ENCODE results near the gene RAD51.

Gene RAD51

DNA sequence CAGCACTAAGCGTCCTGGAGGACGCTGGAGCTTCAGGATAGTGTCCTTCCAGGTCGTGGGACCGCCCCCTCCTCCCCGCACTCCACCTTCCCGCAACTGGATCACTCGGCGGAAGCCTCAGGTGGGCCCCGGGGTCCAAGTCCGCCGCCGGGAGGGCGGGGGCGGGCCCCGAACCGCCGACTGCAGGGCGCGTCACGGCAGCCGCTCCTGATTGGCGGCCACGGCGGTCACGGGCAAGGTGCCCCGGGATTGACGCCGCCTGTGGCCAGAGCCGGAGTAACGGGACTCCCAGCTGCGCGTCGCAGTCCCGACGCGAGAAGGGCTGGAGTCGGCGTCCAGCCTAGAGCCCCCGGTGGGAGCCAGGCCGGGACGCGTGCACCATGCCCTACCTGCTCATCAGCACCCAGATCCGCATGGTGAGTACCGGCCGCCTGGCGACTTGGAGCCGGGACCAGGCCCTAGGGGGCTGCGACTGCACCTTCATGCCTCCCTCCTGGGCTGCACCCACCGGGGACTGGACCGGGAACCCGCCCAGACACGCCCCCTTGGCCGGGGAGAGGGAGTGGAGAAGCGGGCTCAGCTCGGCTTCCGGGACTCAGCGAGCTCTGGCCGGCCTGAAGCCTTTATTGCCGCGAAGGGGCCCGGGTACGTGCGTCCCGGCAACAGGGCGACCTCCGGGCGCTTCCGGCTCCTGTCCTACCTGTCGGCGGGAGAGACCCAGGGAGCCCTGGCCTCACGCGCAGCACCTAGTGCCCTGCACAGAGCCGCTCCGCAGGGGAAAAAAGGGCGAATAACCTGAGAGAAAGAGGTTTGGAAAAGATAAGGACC lies 69.0 kb downstream of the RAD51 start, which contains the start of gene GCHFR:
TSS of gene GCHFR (plus strand) at position 268 of the 828 bp plus-strand sequence. CDS start at position 381, 113 bp downstream.
- DNase-seq: peak; percentile 73

DNA sequence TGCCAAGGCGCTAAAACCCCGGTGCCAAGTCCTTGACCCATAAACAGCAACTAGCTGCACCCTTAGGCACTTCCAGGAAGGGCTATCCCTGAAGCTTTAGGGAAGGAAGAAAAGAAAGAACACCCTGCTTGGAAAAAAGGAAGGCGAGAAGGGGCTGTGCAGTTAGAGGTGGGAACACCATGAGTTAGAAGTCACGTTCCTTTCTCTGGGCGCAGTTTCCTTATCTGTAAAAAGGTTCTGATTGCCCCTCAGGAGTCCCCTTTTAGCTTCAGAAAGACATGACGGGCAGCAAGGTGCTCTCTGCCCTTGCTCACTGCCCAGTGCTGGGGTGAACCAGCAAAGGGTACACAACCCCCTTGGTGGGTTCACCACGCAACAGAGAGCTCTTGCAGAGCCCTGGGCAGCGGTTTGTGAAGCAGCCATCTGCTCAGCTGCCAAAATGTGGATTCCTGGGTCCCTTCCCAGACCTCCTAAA lies 69.7 kb downstream of the RAD51 start:
- no peak for DNase-seq

DNA sequence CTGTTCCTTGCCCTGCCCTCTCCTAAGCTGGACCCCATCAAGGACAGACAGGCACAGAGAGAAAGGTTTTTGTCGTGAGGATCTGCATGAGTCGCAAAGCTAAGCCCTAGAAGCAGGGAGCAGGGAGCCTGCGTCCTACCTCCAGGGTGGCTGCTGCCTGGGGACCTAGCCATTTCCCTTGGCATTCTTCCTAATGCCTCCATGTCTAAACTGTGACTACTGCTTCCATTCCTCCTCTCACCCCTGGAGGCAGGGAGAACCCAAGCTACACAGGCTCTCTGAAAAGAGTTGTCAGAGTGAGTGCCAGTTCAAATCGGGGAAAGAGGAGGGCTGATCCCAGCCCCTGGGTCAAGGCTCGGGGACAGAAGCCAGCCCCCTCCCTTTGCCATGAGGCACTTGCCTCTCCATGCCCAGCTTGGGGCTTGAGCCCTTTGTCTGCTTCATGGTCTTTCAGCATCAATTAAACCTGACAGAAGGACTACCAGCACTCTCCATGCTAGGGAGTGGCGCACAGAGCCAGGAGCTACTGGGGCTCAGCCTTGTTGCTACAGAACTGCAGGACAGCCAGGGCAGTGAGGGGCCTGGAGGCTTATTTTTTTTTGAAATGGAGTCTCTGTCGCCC lies 71.3 kb downstream of the RAD51 start:
- DNase-seq: no peak

DNA sequence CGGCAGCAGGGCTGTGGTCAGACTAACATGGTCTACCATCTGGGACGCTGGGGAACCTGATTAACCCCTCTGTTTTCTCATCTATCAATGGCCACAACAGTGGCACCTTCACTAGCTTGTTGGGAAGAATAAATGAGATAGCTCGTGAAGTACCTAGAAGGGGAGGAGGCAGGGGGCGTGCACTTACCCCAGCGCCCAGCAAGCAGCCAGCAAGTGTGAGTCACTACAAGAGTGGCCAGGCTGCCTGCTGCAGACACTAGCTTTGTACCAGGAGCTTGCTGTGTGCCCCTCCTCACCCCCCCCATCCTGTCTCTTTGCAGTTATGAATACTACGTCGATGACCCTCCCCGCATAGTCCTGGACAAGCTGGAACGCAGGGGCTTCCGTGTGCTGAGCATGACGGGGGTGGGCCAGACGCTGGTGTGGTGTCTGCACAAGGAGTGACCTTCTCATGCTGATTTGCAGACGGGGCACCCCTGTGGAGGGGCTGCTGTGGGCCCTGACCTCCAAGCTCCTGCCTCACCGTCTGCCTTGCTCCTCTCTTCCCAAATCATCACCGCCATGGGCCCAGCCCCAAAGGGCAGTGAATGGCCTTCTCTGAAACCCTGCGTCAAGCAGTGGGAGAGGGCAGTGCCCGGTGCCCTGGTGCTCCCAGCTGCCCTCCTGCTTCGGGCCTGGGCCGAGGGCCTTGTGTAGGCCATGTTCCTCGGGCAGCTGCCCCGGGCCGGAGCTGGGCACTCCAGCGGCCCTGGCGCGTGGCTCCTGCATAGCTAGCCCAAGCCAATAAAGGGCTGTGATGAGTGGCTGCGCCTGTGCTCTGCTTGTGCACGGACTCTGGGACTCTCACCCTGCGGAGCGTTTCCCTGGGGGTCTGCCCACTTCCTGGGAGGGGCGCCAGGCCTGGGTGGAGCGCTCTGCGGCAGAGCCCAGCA lies 72.2 kb downstream of the RAD51 start:
- DNase-seq: no peak

DNA sequence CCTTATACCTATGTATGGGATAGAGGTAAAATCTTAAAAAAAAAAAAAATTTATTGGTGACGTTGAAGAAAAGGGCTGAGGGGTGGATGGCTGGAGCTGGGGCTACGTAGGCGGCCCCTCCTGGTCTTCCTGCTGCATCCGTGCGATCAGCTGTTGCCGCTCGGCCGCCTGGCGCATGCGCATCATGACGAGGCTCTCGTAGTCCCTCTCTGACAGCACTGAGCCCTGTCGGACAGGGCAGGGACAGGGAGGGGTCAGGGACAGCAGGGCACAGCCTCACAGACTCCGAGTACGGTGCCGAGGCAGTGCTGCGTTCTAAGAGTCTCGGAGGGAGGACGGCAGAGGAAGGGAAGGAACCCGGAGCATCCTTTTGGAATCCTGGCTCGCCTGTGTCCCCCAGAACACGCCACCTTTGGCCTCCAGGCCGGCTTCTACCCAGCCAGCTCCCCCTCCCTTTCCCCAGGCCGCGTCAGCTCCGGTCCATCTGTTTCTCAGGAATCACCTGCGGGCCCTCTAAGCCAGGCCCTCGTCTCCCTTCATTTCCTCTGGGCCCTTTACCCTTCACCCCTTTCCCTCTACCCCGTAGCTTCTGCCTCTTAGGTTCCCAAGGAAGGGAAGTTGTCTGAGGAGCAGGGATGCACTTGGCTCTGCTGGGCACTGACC lies 73.0 kb downstream of the RAD51 start:
- no peak for DNase-seq

DNA sequence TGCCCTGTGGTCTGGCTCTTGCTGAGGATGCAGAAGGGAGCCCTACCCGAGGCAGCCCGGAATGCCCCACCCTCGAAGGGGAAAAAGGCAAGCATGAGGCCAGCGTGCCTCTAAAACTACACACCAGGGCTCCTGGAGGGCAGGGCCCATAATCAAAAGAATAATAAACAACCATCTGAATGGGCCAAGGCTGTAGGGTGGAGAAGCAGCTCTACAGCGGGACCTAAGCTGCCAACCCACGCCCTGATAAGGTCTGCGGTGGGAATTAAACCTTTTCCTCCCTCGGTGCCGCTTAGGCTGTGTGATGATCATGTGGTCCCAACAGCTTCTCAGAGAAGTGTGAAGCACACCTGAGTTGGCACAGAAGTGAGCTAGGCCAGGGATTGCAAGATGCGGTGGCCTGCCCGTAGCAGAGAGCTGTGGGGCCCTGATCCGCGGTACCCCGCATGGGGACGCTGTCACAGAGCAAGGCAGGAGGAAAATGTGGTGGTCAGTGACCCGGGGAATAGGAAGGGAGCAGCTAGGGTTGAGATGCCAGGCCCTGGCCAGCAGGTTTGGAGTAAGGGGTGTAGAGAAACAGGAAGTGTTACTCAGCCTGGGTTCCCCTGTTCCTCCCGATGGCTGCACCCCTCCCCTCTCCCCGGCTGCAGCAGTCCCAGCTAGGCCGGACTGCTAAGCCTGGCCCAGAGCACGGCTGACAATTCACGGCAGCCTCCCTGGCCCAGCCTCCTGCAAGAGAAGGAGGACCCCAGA lies 73.7 kb downstream of the RAD51 start:
- no peak for DNase-seq

DNA sequence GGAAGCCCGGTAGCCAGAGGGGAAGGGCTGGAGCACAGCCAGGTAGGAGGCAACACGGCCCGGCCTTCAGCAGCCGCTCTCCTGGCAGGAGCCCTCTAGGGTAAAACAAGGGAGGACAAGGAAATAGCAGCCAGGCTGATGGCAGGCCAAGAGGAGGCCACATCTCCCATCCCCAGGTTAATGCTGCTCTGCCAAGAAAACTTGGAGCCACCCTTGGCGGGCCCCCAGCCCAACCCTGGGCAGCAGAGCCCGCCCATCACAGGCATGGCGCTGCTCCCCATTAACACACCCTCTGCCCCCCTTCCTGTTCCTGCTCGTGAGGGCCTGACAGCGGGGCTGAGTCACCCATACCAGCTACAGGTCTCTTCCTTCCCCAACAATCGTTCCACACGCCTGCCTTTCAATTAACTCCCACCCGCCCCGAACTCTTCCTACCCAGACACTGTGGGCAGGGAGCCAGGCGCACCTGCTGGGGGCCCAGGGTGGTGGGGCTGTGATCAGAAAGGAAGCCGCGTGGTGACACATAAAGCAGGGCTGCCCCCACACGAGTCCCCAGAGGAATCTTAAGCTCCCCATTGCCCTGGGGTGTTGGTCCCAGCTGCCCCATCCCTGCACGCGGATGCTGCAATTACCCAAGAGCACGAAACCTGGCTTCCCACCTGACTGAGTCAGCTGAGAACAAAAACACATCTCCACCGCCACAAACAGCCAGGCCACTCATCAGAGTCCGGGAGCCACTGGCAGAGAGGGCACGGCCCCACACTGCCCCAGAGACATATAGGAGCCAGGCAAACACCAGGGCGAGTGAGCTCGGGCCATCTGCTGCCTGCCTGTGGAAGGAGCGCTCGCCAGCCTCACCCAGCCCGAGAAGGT lies 74.5 kb downstream of the RAD51 start, which contains the start of gene C15orf62:
TSS of gene C15orf62 (plus strand) at position 707 of the 873 bp plus-strand sequence. CDS start 516 bp downstream, outside the sequence.
- peak; percentile 80 for DNase-seq

DNA sequence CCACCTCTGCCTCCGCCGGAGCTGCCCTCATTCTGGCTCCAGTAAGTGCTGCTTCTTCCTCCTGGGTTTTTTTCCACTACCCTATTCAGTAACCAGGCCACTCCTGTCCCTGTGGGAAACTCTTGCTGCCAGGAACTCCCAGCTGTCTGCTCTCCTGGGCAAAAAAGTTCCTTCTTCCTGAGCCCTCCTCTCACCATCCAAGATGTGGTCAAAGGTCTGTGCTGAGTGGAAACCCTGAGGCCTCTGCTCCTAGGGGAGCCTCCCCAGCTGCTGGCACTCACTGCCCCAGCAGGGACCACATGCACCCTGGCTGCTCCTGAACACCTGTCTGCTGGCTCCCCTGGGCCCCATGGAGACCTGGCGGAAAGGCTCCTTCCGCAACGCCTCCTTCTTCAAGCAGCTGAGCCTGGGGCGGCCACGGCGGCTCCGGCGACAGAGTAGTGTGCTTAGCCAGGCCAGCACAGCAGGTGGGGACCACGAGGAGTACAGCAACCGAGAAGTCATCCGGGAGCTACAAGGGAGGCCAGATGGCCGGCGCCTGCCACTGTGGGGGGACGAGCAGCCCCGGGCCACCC lies 75.3 kb downstream of the RAD51 start:
- no peak for DNase-seq

DNA sequence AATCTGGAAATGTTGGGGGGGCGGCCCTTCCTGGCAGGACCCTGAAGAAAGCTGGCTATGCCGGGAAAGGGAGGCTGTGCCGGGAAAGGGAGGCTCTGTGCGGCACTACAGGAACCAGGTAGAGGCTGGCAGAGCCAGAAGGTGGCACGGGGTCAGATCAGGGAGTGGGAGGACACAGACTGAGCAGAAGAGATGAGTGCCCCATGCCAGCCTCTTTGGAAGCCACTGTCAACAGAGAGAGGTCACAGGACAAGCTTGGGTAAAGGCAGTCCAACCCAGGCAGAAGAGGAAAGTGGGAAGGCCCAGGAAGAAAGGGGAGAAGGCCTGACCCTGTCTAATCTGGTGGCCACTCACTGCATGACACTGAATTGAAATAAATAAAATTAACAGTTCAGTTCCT lies 76.3 kb downstream of the RAD51 start:
- DNase-seq: no peak

DNA sequence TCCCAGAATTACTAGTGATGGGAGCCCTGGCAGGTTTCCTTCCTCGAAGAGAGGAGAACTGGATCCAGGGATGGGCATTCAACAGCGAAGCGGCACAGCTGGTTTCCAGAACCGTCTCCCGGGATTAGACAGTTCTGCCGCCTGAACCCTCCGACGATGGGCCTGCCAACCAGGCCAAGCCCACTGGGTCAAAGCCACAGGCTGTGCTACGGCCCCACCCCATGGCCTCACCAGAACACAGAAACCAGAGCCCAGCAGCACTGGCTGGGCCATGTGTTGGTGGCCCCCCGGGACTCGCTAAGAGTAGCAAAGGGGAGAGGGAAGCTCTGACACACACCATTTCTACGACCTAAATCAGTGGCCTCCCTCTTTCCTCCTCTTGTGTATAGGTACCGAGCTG lies 77.0 kb downstream of the RAD51 start:
- DNase-seq: no peak

DNA sequence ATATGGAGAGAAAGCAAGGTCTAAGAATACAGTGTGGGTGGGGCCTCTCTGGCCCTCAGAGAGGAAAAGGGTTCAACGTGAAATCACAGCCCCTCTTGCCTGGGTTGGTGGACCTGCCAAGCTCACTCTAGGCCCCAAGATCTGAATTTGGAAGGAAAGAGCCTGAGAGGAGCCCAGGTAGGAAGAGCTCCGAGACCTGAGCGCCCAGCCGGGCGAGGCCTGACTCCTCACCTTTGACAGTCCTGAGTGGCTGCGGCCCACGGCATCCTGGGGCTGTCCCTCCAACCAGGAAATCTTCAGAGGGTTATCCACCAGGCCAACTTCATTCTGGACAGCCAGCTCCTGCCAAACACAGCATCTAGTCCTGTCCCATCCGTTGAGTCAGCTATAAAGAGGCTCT lies 78.5 kb downstream of the RAD51 start:
- DNase-seq: no peak

DNA sequence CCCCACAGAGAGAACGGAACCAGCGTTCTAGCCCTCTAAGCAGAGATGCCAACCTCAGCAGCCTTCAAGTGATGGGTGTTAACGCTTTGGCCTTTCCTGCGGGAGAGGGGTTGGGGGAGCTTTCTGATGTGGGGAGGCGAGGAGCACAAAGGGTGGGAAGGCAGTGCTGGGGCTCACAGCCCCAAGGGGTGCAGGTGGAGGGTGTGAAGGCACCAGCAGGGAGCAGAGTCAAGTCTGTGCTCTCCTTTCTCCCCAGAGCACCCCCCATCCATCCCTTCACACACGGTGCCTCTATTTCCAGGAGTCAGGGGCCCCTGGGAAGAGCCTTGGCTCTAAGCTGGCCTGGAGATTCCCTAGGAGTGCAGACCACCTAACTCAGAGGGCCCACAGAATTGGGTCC lies 78.9 kb downstream of the RAD51 start:
- DNase-seq: no peak

DNA sequence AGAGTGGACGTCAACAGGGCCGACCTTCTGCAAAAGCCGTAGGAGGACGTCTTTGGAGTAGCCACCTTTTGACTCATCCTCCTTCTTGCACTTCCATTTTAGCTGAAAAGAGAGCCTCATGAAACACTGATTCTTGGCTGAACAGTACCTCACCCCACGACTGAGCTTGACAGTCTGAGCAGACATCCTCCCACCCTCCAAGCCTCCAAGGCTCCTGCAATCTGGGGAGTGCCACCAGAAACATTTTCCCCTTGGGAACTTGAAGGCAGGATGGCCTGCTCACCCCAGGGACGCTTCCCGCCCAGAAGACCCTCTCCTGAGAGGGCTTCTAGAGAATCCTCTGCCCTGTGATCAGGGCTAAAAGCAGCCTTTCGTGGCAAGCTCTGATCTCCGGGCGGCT lies 80.0 kb downstream of the RAD51 start:
- DNase-seq: no peak

DNA sequence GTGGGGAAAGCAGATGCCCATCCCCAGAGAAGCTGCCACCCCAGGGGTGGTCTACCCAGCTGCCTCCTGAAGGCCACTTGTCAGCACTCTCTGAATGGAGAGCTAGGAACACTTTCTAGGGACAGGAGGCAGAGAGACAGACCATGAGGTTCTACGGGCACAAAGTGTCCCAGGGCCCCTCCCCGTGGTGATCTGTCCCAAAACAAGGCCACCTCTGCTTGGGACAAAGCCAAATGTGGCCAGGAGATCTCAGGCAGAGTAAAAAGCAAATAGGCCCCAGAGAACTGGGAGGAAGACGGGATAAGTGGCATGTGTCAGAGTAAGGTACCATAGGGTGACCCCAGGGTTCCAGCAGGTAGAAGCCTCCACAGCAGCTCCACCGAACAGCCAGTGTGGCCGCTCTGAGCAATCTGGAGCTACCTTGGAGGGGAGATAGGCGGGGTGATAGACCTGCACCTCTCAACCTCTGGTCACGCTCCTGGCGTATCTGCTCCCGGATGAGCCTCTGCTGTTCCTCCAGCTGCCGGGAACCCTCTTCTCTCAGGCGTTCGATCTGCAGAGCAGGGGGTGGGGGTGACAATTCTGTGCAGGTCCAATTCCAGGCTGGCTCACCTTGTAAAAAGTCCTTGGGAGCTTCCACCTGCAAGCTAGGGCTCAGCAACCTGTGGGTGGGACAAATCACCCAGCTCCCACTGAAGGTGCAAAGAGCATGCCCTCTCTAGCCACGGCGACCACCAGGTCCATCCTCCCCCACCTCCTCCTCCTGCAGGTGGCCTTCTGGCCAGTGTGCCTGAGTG lies 81.0 kb downstream of the RAD51 start:
- no peak for DNase-seq

DNA sequence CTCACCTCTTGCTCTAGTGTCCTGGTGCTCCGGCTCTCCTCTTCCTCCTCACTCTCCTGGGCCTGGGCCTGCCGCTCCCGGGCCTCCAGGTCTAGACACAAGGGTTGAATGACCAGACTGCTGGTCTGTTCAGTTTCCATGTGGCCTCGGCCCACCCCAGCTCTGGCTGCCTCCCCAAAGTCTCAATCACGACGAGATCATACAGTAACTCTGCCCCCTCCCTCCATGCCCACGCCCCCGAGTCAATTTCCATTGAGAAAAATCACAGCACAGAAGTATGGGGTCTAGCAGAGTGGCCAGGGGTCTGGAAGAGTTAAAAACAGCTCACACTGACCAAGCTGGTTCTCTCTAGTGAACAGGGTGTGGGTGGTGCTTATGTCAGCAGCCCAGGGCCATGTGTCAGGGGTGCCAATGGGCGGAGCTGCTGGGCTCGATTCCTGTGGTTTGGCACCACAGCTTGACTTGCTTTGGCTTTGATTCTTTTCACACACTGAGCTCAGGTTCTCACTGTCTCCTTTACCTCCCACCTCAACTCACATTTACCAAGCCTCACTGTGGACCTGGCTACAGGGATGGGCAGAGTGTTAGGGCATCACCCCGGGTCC lies 81.7 kb downstream of the RAD51 start:
- DNase-seq: no peak

Data from activated naive CD4-positive, alpha-beta T cell treated with anti-CD3 and anti-CD28 coated beads, Interleukin-2, amount 50 U/mL, for 16 hours (primary cell).